KMS-11 (cell line): ENCODE results near the gene TSC22D2.

Experiments used
- H2AFZ ChIP-seq: fragments of 200-600 bp; sonication (generic); 2 replicates; pipeline ENCODE4 v1.6.1; 2016; ENCODE audit warnings: antibody characterized with exemption, mixed run types, low read depth
- H3K27ac ChIP-seq: fragments of 200-600 bp; sonication (generic); 2 replicates; pipeline ENCODE4 v1.6.1; 2016; ENCODE audit warnings: mild to moderate bottlenecking, mixed run types
- H3K27me3 ChIP-seq: fragments of 200-600 bp; sonication (generic); 2 replicates; pipeline ENCODE4 v1.6.1; 2017; ENCODE audit warnings: mild to moderate bottlenecking, low read depth, mixed run types, moderate library complexity; ENCODE audit not compliant: insufficient read depth
- H3K36me3 ChIP-seq: fragments of 200-600 bp; sonication (generic); 2 replicates; pipeline ENCODE4 v1.6.1; 2017; ENCODE audit warnings: mild to moderate bottlenecking, mixed run types; ENCODE audit not compliant: insufficient read depth
- H3K4me1 ChIP-seq: fragments of 200-600 bp; sonication (generic); 2 replicates; pipeline ENCODE4 v1.6.1; 2016; ENCODE audit warnings: mild to moderate bottlenecking, low read depth, mixed run types; ENCODE audit not compliant: poor library complexity, severe bottlenecking
- H3K4me2 ChIP-seq: fragments of 200-600 bp; sonication (generic); 2 replicates; pipeline ENCODE4 v1.7.0; 2016; ENCODE audit warnings: mild to moderate bottlenecking, mixed run types
- H3K4me3 ChIP-seq: fragments of 200-600 bp; sonication (generic); IDR thresholded peaks from 2 replicates; pipeline ENCODE4 v1.6.1; 2017; ENCODE audit warnings: low read depth, low read length, mixed read lengths; ENCODE audit not compliant: insufficient read depth
- H3K79me2 ChIP-seq: fragments of 200-600 bp; sonication (generic); 2 replicates; pipeline ENCODE4 v1.6.1; 2016; ENCODE audit warnings: low read depth, mixed run types; ENCODE audit not compliant: insufficient read depth
- H3K9ac ChIP-seq: fragments of 200-600 bp; sonication (generic); 2 replicates; pipeline ENCODE4 v1.6.1; 2016; ENCODE audit warnings: mild to moderate bottlenecking, mixed run types
- H4K20me1 ChIP-seq: fragments of 200-600 bp; sonication (generic); 2 replicates; pipeline ENCODE4 v1.6.1; 2016; ENCODE audit warnings: mild to moderate bottlenecking, mixed run types; ENCODE audit not compliant: insufficient read depth
- TF ChIP-seq, protein P1 (sequence below): fragments of 200-600 bp; sonication (generic); conservative IDR thresholded peaks from 2 replicates; pipeline ENCODE4 v1.6.1; 2017; ENCODE audit warnings: low read depth, mild to moderate bottlenecking, antibody characterized with exemption, low read length, moderate library complexity, mixed read lengths

Gene TSC22D2

GRCh38 chr3:150461399-150461798 is 53.3 kb downstream of the TSC22D2 start:
- no peak overlapping the region for H2AFZ ChIP-seq
- no peak overlapping the region for H3K4me3 ChIP-seq
- H3K4me1 ChIP-seq, result no peaks in the 10 kb centered on the region
- H3K9ac ChIP-seq, result no peak overlapping the region
- no peaks in the 10 kb centered on the region for H3K27me3 ChIP-seq
- H4K20me1 ChIP-seq, result no peaks in the 10 kb centered on the region
- no peak overlapping the region for H3K4me2 ChIP-seq
- no peaks in the 10 kb centered on the region for H3K36me3 ChIP-seq
- H3K27ac ChIP-seq, result no peak overlapping the region
- TF ChIP-seq, protein P1, sequence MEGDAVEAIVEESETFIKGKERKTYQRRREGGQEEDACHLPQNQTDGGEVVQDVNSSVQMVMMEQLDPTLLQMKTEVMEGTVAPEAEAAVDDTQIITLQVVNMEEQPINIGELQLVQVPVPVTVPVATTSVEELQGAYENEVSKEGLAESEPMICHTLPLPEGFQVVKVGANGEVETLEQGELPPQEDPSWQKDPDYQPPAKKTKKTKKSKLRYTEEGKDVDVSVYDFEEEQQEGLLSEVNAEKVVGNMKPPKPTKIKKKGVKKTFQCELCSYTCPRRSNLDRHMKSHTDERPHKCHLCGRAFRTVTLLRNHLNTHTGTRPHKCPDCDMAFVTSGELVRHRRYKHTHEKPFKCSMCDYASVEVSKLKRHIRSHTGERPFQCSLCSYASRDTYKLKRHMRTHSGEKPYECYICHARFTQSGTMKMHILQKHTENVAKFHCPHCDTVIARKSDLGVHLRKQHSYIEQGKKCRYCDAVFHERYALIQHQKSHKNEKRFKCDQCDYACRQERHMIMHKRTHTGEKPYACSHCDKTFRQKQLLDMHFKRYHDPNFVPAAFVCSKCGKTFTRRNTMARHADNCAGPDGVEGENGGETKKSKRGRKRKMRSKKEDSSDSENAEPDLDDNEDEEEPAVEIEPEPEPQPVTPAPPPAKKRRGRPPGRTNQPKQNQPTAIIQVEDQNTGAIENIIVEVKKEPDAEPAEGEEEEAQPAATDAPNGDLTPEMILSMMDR, result no peak
- no peaks in the 10 kb centered on the region for H3K79me2 ChIP-seq

- no peaks in the 10 kb centered on the region for H3K79me2 ChIP-seq
- no peak overlapping the region for H3K4me3 ChIP-seq
- H2AFZ ChIP-seq, result no peak overlapping the region
- H3K4me1 ChIP-seq, result no peaks in the 10 kb centered on the region
- H3K4me2 ChIP-seq, result no peak overlapping the region
- TF ChIP-seq, protein P1, result no peak
- H3K27me3 ChIP-seq, result no peaks in the 10 kb centered on the region
- H3K36me3 ChIP-seq, result no peaks in the 10 kb centered on the region
- H3K27ac ChIP-seq, result no peak overlapping the region
- no peak overlapping the region for H3K9ac ChIP-seq
- no peaks in the 10 kb centered on the region for H4K20me1 ChIP-seq
Observed at GRCh38 chr3:150462108-150462507, 54.0 kb downstream of the TSC22D2 start.

GRCh38 chr3:150464684-150465083 is 56.6 kb downstream of the TSC22D2 start:
- H3K9ac ChIP-seq, result no peak overlapping the region
- no peak overlapping the region for H2AFZ ChIP-seq
- TF ChIP-seq, protein P1, result no peak
- H3K4me1 ChIP-seq, result no peaks in the 10 kb centered on the region
- H4K20me1 ChIP-seq, result no peaks in the 10 kb centered on the region
- H3K4me3 ChIP-seq, result no peak overlapping the region
- H3K27me3 ChIP-seq, result no peaks in the 10 kb centered on the region
- no peaks in the 10 kb centered on the region for H3K36me3 ChIP-seq
- H3K79me2 ChIP-seq, result no peaks in the 10 kb centered on the region
- H3K4me2 ChIP-seq, result no peak overlapping the region
- no peak overlapping the region for H3K27ac ChIP-seq

GRCh38 chr3:150467381-150467780 is 59.3 kb downstream of the TSC22D2 start:
- no peak overlapping the region for H3K4me3 ChIP-seq
- no peak overlapping the region for H3K27ac ChIP-seq
- no peaks in the 10 kb centered on the region for H4K20me1 ChIP-seq
- H2AFZ ChIP-seq, result no peak overlapping the region
- H3K36me3 ChIP-seq, result no peaks in the 10 kb centered on the region
- TF ChIP-seq, protein P1, result no peak
- no peaks in the 10 kb centered on the region for H3K27me3 ChIP-seq
- H3K4me1 ChIP-seq, result no peaks in the 10 kb centered on the region
- H3K79me2 ChIP-seq, result no peaks in the 10 kb centered on the region
- no peak overlapping the region for H3K9ac ChIP-seq
- H3K4me2 ChIP-seq, result no peak overlapping the region
